Globus pallidus (tissue), 1 donor: ENCODE data around the gene TMEM184A.
A peak's percentile ranks its signal among the peaks of the same experiment; 100 is the strongest.
"Not testable (repeated sequence)": the region's sequence is repeated elsewhere in the genome, so short reads cannot be mapped to it uniquely, and the experiment has no call there.

Source experiments
- DNase-seq: peaks from one replicate; pipeline ENCODE4 v3.0.0-alpha.2; 2015; ENCODE audit warnings: low spot score

The TMEM184A gene

DNA sequence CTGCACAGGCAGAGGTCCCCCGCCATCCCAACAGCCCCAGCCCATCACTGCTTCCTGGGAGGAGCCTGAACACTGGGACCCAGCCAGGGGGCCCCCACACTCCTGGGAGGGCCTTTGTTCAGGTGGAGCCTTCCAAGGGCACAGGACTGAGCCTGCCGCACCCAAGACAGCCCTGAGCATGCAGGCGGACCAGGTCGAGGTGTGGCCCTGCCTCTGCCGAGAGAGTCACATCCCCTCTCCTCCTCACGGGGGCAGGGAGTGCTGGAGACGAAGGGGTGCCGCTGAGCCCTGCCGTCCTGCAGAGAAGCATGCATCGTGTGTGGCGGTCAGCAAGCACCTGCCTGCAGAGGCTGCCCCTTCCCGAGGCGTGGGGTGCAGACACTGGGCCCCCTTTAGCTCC, 32.8 kb downstream of the TMEM184A start:
- DNase-seq: no peak

DNA sequence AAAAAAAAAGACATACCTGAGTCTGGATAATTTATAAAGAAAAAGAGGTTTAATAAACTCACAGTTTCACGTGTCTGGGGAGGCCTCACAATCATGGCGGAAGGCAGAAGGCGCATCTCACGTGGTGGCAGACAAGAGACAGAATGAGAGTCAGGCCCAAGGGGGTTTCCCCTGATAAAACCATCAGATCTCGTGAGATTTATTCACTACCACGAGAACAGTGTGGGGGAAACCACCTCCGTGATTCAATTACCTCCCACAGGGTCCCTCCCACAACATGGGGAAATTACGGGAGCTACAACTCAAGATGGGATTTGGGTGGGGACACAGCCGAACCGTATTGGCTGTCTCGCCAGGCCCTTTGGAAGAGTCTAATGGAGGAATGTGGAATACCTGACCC, 34.5 kb downstream of the TMEM184A start:
- DNase-seq: no peak

DNA sequence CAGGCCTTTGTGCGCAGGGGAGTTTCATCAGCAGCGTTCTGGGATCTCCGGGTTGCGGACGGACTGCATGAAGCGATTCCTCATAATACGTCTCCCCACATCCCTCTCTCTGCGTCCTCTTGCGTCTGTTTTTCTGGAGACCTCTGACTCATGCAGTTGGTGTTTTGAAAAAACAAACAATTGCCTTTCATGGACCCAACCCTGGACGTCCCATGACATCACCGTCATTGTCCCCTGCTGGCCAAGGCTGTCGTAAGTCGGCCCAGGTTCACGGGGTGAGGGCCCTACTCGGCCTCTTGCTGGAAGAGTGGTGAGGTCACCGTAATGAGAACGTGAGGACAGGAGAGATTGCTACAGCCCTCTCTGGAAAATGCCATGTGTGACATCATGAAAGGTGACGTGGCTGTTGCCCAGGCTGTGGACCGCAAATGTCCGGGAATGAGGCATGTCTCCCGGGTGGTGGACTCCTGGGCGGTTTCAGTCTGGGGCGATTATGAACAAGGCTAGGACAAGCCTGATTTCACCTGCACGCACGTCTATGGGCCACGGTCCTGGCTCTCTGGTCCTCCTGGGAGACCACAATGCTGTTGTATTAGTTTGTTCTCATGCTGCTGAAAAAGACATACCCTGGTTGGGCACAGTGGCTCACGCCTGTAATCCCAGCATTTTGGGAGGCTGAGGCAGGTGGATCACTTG, 35.3 kb downstream of the TMEM184A start:
- DNase-seq: no peak

DNA sequence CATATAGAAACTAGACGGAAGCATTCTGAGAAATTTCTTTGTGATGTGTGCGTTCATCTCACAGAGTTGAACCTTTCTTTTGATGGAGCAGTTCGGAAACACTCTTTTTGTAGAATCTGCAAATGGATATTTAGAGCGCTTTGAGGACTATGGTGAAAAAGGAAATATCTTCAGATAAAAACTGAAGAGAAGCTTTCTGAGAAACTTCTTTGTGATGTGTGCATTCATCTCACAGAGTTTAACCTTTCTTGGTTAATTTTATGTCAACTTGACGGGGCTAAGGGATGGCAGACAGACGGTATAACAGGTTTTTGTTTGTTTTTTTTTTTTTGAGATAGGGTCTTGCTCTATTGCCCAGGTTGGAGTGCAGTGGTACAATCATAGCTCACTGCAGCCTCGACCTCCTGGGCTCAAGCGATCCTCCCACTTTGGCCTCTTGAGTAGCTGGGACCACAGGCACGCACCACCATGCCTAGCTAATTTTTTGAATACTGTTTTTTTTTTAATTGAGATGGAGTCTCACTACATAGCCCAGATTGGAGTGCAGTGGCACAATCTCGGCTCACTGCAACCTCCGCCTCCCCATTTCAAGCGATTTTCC, 36.6 kb downstream of the TMEM184A start:
- not testable (repeated sequence) for DNase-seq

DNA sequence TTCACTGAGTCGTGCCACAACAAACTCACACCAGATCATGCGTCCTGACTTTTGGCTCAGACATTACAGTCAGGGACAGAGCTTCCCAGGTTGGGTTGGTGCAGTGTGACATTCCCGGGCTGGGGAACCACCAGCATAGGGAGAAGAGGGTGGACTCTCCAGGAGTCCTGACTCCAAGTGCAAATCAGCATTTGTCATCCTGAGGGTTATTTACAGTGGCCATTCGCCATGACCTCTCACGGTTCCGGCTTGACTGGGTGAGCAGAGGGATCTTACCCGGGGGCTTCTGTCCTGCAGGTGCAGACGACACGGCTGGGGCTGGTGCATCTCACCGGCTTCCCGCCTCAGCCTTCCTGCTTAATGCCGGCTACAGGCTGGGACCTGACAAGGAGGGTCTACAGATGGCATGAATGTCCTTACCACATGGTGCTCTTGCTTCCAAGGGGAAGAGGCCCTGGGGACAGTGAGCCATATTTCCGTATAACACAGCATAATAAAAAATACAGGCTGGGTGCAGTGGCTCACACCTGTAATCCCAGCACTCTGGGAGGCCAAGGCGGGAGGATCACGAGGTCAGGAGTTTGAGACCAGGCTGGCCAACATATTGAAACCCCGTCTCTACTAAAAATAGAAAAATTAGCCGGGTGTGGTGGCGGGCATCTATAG, 39.3 kb downstream of the TMEM184A start:
- DNase-seq: no peak

DNA sequence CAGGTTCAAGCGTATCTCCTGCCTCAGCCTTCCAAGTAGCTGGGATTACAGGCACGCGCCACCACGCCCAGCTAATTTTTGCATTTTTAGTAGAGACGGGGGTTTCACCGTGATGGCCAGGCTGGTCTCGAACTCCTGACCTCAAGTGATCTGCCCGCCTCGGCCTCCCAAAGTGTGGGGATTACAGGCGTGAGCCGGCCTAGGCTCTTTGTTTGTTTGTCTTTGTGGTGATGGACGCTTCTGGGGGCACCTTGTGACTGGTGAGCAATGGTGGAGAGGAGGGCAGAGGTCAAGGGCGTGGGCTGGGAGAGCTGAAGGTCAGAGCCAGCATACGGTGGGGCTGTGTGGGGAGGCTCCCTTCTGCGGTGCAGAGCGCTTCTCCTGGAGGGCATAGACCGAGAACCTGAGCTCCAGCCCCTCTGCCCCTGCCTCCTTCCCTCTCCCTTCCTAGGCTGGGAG, 40.5 kb downstream of the TMEM184A start:
- DNase-seq: not testable (repeated sequence)

DNA sequence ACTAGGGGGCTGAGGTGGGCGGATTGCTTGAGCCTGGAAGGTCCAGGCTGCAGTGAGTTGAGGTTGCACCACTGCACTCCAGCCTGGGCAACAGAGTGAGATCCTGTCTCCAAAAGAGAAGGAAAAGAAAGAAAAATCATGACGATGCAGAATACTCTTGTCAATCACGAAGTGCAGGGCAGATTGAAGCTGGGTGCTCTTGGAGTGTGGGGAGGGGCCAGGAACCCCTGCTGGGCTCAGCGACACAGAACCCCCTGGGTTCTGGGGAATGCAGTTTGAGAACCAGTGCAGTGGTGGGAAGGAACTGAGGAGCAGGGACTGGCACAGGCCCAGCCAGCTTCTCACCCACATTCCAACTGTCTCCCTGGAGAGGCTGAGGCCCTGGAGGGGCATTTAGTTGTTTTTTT, 41.0 kb downstream of the TMEM184A start:
- no peak for DNase-seq

DNA sequence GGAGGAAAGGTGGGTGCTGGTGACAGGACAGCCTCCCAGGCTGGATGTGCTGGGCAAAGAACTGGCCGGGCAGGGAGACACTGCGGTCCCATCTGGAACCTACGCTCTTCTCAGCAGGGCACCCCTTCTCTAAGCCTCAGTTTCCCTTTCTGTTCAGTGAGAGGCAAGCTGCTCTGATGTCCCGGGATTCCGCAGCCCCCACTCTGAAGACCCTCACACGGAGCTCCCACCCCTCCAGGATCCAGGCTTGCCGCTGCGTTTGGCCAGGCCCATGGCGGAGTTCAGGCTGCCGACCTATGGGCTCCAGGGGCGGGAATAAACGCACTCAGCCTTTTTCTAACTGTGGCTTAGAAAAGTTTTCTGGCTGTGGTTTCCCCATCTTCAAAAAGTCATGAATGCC, 41.6 kb downstream of the TMEM184A start:
- DNase-seq: no peak

DNA sequence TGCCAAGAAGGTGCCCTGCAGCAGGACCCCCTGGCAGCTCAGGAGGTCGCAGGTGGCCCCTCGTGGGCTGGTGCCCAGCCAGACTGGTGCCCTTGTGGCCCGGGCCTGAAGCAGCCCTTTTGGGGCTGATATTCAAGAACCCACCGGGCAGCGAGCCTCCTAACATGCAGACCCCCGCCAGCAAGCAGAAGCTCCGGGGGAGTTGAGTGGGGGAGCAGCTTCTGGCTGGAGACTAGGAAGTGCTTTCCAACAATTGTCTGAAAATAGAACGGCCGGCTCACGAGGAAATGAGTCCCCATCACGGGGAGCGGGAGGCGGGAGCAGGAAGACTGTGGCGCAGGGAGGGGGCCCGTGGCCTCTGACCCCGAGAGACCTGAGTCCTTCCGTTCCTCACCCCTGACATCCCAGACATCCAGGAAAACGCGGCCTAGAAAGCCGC, 42.3 kb downstream of the TMEM184A start:
- no peak for DNase-seq

DNA sequence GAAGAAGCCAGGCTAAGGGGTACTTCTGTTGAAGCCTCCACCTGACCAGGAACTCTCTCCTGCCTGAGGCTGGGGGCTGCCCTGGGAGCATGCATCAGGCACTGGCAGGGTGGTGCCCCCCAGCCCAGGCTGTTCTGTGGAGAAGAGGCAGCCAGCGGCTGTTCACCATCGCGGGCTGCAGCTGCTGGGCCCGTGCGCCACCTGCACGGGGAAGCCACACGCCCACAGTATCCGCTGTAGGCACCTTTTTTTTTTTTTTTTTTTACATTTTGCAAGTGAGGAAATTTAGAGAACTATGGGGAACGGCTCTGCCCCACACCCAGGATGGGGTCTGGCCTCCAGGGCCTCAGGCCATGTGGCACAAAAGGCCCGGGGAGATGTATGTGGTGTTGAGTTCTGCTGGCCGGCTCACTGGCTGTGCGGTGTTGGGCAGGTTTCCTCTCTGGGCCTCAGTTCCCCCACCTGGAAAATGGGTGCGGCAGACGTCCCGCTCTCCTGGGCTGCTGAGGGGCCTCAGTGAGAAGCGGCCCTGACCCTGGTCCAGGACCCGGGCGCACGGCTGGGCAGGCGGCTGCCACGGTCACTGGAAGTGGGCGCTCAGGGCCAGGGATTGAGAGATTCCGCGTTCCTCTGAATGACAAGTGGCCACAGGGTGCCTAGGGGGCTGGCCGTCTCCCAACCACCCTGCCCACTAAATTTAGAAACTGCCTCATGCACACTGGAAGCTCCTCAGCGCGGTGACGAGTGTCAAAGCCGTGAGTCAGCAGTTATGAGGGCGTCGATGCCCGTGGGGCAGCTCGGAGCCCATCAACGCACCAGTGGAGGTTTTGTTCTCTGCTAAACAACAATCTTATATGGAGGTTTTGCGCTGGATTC, 43.0 kb downstream of the TMEM184A start:
- no peak for DNase-seq

DNA sequence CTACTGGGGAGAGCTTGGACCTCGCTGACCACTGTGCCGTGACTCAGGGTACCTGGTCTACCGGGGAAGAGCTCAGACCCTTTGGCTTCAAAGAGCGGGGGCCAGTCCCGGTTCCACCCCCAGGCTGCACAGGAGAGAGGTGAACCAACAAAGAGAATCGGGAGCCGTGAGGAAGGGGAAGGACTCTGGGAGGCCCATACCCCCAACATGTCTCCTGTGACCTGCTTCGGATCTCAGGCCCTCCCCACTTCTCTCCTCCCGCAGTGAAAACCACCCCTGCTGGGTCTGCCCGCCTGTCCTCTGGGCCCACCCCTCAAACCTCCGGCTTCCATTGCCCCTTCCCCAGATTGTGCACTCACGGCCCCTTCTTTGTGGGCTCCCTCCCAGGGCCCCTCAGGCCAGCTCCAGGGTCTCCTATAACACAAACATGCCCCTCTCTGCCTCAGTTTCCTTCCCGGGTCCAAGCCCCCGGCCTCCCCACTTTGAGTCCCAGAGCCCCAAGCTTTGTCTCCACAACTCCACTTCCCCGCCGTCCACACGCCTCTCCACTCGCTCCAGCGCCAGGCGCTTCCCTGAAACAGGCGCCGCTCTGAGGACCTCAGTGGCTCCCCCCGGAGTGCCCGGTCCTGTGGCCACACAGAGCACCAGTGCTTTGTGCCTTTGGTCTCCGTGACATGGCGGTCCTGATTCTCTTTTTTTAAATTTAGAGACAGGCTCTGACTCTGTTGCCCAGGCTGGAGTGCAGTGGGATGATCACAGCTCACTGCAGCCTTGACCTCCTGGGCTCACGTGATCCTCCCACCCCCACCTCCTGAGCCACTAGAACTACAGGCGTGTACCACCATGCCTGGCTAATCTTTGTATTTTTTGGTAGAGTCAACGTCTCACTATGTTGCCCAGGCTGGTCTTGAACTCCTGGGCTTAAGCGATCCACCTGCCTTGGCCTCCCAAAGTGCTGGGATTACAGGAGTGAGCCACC, 44.3 kb downstream of the TMEM184A start:
- DNase-seq: no peak

DNA sequence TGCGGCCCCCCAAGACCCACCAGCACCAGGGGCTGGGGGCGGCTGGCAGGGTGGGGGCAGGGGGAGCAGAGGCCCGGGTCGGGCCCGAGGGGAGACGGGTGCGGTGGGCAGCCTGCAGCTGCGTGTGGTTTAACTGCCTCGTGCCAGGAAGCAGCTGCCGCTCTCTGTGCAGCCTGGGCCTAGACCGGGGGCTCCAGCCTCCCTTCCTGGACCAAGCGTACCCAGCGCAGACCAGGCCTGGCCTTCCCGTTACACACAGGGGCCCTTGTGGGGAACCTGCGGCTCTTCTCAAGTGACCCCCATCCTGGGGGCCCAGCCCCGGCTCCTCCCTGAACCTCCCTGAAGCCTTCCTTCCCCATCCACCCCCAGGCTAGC, 45.2 kb downstream of the TMEM184A start:
- no peak for DNase-seq

DNA sequence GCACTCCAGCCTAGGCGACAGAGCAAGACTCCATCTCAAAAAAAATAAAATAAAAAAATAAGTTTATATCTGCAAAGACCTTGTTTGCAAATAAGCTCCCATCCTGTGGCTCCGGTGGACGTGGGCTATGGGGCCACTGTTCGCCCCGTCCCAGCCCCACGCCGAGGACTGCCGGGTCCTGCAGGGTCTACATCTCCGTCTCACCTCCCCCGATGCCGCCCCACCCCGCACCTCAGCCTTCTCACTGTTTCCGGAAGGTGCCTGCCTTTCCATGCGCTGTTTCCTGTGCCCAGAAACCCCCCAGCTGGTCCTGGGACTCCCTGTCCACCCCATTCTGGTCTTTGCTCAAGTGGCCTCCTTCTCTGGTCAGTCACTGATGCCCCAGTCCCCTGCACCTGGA, 46.8 kb downstream of the TMEM184A start:
- no peak for DNase-seq

DNA sequence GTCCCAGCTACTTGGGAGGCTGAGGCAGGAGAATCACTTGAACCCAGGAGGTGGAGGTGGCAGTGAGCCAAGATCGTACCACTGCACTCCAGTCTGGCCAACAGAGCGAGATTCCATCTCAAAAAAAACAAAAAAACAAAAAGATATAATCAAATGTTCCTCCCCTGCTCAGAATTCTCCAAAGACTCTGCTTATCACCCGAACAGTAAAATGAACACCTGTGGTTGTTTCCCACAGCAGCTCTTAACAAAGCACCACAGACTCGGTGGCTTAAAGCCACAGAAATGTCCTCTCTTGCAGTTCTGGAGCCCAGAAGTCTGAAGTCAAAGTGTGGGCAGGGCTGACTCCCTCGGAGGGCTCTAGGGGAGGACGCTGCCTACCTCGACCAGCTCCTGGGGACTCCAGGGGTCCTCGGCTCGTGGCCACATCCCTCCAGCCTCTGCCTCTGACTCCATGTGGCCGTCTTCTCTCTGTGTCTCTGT, 47.7 kb downstream of the TMEM184A start:
- DNase-seq: no peak

DNA sequence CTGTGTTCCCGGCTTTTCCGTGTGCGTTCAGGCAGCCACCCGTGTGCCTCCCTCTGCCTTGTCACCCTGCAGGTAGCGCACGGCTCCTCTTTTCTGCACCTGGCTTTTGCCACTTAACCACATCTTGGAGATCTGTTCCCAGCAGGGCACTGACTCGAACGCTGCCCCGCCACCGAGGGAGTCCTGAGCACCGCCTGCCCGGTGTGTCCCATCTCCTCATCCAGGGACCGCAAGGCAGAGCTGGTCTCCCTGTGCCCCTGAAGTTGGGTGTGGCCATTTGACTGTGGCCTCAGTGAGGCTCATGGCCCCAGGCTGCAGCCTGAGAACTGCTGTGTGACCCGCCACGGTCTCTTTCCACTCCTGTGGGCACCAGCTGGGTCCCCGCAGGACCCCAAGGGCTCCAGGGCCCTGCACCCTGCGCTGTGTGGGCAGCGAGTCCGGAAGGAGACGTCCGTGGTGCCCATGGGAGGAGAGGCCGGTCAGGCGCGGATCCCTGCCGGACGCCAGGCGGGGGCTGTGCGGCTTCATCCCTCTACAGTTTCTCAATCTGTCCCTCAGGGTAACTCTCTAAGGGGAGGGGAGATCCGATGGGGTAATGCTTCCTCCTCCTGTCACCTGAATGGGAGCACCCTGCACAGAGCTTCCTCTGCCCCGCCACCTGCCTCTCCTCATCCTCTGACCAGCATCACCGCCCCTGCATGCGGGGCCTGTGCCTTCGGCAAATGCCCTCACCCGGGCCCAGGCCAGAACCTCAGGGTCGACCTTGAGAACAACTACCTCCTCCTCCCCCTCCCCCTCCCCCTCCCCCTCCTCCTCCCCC, 50.1 kb downstream of the TMEM184A start:
- no peak for DNase-seq

DNA sequence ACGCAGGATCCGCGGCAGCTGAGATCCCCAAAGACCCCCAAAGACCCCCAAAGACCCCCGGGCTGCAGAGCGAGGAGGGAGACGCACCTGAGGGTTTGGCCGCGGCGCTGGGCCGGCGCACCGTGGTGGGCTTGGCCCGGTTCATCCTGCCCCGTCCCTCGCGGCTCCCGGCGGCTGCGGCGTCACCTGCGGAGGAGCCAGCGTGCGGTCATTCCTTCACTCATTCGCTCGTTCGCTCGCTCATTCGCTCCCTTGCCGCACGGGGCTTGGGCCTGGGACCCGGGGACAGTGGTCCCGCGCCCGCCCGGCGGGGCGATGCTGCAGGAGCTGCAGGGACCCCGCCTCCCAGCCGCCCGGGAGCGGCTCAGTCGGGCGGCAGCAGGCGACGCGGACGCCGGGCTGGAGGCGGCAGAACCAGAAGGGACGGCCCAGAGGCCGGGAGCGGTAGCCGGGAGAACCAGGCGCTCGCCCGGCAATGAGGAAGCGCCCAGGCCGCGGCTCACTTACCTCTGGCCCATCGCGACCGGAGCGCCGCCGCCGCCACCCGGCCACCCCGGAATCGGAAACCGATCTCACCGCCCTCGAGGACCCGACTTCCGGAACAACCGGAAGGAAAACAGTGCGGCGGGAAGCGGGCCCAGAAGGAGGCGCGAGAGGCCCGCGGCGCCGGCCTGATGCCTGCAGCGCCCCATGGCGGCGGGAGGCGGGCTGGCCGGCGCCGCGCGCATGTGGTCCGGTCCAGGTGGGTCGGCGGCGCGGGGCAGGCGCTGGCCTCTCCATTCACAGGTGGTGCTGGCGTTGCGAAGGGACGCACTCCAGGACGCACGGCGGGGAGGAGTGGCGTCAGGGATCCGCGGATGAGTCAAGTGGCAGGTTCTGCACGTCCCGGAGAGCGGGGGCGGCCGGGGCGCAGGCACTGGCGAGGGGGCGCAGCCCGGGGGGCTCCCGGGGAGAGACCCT, 51.9 kb downstream of the TMEM184A start, which contains the start of gene INTS1:
INTS1 (minus strand) TSS at position 574 of the 960 bp plus-strand sequence; CDS start at position 145, 429 bp downstream.
- peak; percentile 90 for DNase-seq

DNA sequence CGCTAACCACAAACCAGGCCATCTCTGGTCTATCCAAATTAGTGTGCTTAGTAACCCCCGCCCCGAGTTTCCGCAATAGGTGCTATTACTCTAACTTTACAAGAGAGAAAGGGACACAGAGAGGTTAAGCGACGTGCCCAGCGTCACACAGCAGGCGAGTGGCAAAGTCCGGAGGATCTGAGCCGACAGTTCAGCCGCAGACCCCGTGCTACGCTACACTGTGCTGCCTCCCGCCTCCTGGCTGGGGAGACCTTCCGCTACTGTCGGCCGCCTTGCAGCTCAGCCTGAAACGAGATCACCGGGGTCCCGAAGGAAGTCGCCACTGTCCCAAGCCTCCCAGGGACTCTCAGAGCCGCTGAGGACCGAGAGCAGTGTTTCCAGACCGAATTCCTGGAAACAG, 52.6 kb downstream of the TMEM184A start:
- DNase-seq: no peak

DNA sequence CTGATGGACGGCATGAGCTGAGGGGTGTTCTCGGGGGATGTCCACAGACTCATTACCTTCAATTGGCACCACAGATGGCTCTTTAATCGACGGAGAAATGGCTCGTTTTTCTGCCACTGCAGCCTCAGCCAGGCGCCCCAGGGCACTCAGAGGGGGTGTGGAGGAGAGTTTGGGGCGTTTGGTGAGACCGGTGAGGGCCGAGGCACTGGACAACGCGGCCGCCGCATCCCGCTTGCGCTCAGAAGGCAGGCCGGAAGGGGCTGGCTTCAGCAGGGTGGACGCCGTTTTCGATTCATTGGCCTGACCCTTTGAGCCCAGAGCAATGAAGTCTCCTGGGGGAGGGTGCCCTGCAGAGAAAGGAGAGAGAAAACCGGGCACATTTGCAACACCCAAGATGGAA, 53.2 kb downstream of the TMEM184A start:
- DNase-seq: no peak
